NCI-H1092 treated with DMSO at 0.1 percent for 48 hours (cell line): ENCODE measurements around the gene CEP83.
"Not testable (repeated sequence)": the region's sequence is repeated elsewhere in the genome, so short reads cannot be mapped to it uniquely, and the experiment has no call there.

Source experiments
- DNase-seq: peaks from one replicate; lab custom pipeline; 2025; lab: John Stamatoyannopoulos, UW

Gene CEP83

DNA sequence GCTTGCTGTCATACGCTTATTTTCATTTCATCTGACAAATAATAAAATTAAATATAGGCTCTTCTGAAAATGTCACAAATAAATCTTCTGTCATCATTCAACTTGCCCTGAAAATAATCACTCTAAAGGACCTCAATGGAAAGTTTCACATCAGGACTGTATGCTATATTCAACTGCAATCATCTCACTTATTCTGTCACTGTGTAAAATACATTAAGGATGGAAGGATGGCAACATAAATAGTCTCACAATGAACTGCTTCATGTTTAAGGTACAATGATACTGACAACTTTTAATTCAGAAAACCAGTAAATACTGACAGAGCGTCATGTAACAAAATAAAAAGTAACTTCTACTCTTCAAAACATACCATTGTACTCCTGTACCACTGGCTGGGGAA is 82.1 kb downstream of the CEP83 start:
- DNase-seq, result no peak

DNA sequence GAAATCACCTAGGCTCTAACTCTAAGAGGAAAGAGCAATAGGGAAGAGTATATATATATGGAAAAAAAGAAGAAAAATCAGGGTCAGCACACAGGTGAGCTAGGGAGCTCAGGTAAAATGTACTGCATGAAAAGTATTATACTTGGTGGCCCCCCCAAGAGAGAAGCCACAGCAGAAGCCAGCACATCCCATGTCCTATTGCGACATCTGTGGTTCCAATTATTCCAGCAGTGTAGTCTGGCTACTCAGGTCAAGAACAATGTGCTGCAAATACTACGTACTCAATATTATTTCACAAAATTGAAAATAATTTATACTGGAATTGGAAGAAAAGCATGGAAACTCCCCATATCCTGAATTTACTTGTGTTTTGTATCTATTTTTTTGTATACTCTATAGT is 85.5 kb downstream of the CEP83 start:
- DNase-seq, result no peak

- DNase-seq, result no peak
Measured at GRCh38 chr12:94372461-94372860, 87.2 kb downstream of the CEP83 start.

DNA sequence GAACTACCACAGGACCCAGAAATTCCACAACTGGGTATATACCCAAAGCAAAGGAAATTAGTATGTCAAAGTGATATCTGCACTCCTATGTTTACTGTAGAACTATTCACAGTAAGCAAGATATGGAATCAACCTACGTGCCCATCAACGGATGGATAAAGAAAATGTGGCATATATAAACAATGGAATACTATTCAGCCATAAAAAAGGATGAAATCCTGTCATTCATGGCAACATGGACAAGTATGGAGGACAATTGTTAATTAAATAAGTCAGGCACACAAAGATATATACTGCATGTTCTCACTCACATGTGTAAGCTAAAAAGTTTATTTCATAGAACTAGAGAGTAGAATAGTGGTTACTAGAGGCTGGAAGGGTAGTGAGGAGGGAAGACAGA is 97.0 kb downstream of the CEP83 start:
- DNase-seq, result no peak

DNA sequence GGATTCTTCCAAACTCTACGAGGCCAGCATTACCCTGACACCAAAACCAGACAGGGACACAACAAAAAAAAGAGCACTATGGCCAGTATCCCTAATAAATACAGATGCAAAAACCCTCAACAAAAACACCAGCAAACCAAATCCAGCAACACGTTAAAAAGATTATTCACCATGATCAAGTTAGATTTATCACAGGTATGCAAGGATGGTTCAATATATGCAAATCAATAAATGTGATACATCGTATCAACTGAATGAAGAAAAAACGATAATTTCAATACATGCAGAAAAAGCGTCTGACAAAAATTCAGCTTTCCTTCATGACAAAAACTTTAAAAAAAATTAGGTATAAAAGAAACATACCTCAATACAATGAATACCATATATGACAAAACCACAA is 99.9 kb downstream of the CEP83 start:
- DNase-seq, result no peak

GRCh38 chr12:94353130-94353529 is 106.5 kb downstream of the CEP83 start:
- DNase-seq, result no peak

GRCh38 chr12:94340573-94340972 is 119.1 kb downstream of the CEP83 start:
- no peak for DNase-seq

DNA sequence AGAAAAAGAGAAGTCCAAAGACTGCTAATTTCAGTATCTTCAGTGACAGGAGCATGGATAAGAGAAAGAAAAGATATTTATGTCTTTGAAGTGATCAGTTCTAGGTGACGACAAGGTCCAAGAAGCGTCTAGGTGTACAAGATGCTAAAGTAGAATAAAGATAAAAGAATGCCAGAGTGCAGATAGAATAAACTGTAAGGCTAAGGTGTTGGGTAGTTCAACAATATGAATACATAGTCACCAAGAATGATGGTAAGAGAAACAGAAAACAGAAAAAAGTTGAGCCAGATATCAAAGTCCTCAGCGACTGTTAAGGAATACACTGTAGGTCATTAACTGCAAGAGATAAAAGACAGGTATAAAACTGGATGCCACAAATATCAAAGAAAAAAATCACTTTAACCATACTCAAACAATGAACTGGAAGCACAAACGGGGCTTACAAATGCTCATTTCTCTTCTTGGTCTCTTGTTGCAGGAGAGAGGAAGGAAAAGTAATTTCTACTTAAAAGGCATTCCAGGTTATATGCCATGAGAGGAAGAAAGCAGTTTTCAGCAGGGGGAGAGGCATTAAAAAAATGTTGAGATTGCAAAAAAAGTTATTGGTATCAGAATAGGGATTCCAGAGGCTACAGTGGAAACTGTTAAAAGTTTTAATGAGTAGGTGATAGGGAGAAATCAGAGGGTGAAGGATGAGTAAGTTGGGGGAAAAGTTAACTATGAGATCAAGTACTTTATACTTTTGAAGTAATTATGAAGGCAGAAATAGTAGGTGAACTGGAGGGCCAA is 121.5 kb downstream of the CEP83 start:
- no peak for DNase-seq

DNA sequence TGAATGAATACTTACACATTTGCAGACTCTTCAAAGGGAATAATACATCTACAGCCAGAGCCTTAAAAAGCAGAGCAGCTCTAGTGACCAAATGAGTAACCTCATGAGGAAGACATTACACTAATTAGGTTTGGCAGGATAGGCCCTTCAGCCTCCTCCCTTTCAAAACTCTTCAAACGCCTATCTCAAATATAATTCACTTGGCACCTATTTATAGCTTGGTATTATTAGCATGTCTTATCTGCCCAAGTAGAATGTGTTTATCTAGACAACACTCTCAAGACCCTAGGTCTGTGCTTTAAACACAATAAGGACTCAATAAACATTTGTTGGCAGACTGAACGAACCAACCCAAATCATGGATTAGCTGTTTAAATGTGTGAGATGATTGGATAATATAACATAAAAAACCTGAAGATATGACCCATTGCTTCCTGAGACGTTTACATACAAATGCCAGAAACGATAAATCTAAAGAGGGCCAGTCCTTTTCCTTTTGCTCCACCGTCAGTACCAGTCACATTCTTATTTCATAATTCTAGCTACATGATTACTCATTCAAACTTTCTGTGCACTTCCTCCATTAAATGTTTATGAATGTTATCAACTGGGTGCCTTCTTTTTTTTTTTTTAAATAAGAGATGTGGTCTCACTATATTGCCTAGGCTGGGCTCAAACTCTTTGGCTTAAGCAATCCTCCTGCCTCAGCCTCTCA is 123.3 kb downstream of the CEP83 start:
- DNase-seq, result no peak

- no peak for DNase-seq
Measured at GRCh38 chr12:94333396-94333795, 126.3 kb downstream of the CEP83 start.

GRCh38 chr12:94329366-94329765 is 130.3 kb downstream of the CEP83 start:
- DNase-seq, result peak; percentile 3

DNA sequence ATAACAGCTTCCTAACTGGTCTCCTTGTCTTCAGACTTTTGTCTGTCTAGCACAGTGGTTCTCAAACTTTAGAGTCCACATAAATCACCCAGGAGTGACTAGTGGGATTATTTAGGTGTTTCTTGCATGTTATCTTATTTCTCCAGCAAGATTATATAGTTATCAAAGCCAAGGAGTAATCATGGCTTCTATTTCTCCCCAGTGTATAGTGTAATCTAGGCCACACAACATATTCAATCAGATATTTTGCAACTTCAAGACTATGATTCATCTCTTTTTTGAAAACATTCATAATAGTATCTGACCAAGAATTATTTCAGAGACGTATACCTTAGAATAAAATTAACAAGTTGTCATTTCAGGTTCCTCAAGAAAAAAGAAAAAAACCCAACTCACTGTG is 131.9 kb downstream of the CEP83 start:
- DNase-seq, result no peak

GRCh38 chr12:94326727-94327126 is 132.9 kb downstream of the CEP83 start:
- DNase-seq, result no peak

DNA sequence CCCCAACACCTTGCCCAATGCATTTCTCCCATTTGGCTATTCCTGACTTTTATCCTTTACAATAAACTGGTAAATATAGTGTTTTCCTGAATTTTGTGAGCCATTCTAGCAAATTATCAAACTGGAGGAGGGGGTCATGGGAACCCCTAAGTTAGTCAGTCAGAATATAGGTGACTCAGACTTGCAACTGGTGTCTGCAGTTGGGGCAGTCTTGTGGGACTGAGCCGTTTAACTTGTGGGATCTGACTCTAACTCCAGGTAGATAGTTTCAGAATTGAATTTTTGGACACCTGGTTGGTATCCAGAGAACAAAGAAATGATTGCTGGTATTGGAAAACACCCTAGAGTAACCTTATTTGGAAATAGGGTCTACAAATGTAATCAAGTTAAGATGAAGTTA is 133.4 kb downstream of the CEP83 start:
- no peak for DNase-seq

DNA sequence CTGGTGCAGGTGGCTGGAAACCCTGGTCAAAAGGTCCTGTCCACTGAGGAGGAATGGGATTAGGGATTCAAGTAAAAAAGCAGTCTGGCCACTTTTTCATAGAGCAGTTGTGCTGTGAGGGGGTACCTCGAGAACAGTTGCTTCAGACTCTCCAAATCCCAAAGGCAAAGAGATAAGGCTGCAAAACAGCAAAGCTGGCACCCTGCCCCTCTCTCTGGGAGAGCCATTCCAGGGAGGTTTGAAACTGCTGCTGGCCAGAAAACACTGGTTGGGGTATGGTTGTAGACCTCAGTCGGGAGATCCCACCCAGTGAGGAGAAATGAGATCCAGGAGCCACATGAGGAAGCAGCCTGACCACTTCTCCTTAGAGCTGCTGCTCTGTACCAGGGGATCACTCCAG is 137.3 kb downstream of the CEP83 start:
- DNase-seq, result no peak

GRCh38 chr12:94320109-94320508 is 139.6 kb downstream of the CEP83 start:
- DNase-seq, result no peak

- no peak for DNase-seq
Measured at GRCh38 chr12:94318181-94318580, 141.5 kb downstream of the CEP83 start.

- DNase-seq, result not testable (repeated sequence)
Measured at GRCh38 chr12:94316600-94316999, 143.1 kb downstream of the CEP83 start.

- DNase-seq, result no peak
Measured at GRCh38 chr12:94312378-94312777, 147.3 kb downstream of the CEP83 start.

DNA sequence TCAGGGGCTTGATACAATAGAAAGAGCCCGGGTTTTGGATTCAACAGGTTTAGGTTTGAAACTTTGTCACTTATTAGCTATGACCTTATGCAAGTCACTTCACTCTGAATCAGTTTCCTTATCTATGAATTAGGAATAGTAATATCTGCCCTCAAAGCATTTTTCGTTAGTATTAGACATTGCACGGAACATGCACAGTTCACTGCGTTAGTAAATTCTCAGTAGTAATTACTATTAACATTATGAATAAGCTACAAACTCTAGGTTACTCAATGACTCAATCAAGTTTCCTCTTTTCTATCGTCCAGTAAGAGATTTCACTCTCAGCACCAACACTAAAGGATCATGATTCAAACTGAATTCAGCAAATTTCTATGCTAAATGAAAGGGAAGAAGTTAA is 150.3 kb downstream of the CEP83 start:
- DNase-seq, result no peak

DNA sequence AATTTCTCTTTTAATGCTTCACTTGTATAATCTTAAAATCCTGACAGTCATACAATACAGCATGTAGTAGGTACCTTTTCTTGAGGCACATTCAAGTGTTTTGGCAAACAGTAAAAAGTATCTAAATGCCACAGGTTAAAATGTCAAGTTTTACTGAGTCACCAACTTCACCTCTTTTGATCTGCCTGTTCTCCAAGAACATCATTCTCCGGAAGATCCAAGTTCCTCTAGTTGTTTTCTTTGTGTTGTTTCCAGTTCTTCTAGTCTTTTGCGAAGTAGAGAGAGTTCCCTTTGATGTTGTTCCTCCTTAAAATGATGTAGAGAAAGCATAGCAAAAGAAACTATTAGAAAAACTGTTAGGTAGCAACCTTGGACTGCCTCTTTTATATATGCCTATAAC is 151.1 kb downstream of the CEP83 start:
- DNase-seq, result no peak

GRCh38 chr12:94305130-94305957 is 154.3 kb downstream of the CEP83 start:
- DNase-seq, result no peak

- no peak for DNase-seq
Measured at GRCh38 chr12:94304566-94305061, 155.1 kb downstream of the CEP83 start.
